ENCODE measurements around the gene KLHL42. TPM values are rescaled to one million over a fixed set of nuclear protein-coding genes. Genes with fewer than 3 reads are reported as not detected.

KLHL42 gene
- total and polyA plus RNA-seq, 2 experiments from 2014 or later: 7.6 to 33.2 TPM

- TF ChIP-seq, protein P1, sequence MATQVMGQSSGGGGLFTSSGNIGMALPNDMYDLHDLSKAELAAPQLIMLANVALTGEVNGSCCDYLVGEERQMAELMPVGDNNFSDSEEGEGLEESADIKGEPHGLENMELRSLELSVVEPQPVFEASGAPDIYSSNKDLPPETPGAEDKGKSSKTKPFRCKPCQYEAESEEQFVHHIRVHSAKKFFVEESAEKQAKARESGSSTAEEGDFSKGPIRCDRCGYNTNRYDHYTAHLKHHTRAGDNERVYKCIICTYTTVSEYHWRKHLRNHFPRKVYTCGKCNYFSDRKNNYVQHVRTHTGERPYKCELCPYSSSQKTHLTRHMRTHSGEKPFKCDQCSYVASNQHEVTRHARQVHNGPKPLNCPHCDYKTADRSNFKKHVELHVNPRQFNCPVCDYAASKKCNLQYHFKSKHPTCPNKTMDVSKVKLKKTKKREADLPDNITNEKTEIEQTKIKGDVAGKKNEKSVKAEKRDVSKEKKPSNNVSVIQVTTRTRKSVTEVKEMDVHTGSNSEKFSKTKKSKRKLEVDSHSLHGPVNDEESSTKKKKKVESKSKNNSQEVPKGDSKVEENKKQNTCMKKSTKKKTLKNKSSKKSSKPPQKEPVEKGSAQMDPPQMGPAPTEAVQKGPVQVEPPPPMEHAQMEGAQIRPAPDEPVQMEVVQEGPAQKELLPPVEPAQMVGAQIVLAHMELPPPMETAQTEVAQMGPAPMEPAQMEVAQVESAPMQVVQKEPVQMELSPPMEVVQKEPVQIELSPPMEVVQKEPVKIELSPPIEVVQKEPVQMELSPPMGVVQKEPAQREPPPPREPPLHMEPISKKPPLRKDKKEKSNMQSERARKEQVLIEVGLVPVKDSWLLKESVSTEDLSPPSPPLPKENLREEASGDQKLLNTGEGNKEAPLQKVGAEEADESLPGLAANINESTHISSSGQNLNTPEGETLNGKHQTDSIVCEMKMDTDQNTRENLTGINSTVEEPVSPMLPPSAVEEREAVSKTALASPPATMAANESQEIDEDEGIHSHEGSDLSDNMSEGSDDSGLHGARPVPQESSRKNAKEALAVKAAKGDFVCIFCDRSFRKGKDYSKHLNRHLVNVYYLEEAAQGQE (IDR thresholded peaks at IDR 0.05; ENCODE audit: unreplicated experiment): no peak
Observed at GRCh38 chr12:27733052-27733656, 46.9 kb upstream of the KLHL42 start (continued).

DNA sequence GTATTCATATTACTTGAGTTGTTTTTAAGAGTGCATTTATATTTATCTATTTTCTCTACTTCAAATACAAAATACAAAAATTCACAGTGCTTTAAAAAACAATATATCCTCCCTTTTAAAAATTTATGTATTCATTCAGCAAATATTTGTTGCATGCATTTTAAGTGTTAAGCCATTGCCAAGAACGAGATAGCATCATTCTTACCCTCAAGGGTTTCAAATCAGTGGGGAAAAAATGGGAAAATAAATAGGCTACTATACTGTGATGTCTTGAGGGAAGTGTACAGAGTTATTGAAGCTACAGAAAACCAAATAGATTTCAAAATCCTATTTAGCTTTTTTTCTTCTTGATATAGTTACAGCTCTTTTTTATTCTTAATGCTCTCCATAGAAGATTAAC, 46.2 kb upstream of the KLHL42 start:
- Mint-ChIP-seq H3K4me1 (no peaks in the 10 kb centered on the region), H3K27ac (no peak overlapping the region), H3K9me3 (no peaks in the 10 kb centered on the region), H3K36me3 (ENCODE audit: low read depth) (peaks cover 30% of the 10 kb centered on the region), H3K27me3 (ENCODE audit: insufficient read depth, low read depth, poor library complexity) (no peaks in the 10 kb centered on the region), H3K4me3 (no peak overlapping the region)
- H3K4me3 ChIP-seq: no peak overlapping the region
- H3F3A ChIP-seq (replicated peaks; ENCODE audit: low read depth): no peaks in the 10 kb centered on the region
- peaks cover 21% of the 10 kb centered on the region for H3K36me3 ChIP-seq (ENCODE audit: insufficient read depth)
- H3K4me2 ChIP-seq: no peak overlapping the region
- no peak overlapping the region for H2AFZ ChIP-seq
- no peaks in the 10 kb centered on the region for H3K27me3 ChIP-seq (ENCODE audit: insufficient read depth)
- no peaks in the 10 kb centered on the region for H3K79me2 ChIP-seq (replicated peaks; ENCODE audit: insufficient read depth)
- no peak overlapping the region for H3K27ac ChIP-seq (ENCODE audit: low read depth)
- H3K9me2 ChIP-seq (ENCODE audit: insufficient read depth): no peaks in the 10 kb centered on the region
- no peaks in the 10 kb centered on the region for H4K20me1 ChIP-seq (replicated peaks; ENCODE audit: insufficient read depth)
- ATAC-seq: no peak
- no peaks in the 10 kb centered on the region for H3K4me1 ChIP-seq (ENCODE audit: insufficient read depth)
- DNase-seq (ENCODE audit: low spot score): no peak
- TF ChIP-seq, protein P2, sequence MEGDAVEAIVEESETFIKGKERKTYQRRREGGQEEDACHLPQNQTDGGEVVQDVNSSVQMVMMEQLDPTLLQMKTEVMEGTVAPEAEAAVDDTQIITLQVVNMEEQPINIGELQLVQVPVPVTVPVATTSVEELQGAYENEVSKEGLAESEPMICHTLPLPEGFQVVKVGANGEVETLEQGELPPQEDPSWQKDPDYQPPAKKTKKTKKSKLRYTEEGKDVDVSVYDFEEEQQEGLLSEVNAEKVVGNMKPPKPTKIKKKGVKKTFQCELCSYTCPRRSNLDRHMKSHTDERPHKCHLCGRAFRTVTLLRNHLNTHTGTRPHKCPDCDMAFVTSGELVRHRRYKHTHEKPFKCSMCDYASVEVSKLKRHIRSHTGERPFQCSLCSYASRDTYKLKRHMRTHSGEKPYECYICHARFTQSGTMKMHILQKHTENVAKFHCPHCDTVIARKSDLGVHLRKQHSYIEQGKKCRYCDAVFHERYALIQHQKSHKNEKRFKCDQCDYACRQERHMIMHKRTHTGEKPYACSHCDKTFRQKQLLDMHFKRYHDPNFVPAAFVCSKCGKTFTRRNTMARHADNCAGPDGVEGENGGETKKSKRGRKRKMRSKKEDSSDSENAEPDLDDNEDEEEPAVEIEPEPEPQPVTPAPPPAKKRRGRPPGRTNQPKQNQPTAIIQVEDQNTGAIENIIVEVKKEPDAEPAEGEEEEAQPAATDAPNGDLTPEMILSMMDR (conservative IDR thresholded peaks at IDR 0.05; ENCODE audit: low read depth in 2 of 2): no peak
- no peak for TF ChIP-seq ZNF462 (CRISPR knock-in tag; IDR thresholded peaks at IDR 0.05)
- no peak for TF ChIP-seq CREB1 (CRISPR knock-in tag; IDR thresholded peaks at IDR 0.05; ENCODE audit: low read depth)
- no peak for TF ChIP-seq ZNF331 (CRISPR knock-in tag; IDR thresholded peaks at IDR 0.05; ENCODE audit: low read depth)
- no peak for TF ChIP-seq STAT1 (IDR thresholded peaks at IDR 0.05; ENCODE audit: unreplicated experiment)
- TF ChIP-seq POLR2AphosphoS5 (IDR thresholded peaks at IDR 0.05; ENCODE audit: low read depth): no peak
- TF ChIP-seq EZH2 (IDR thresholded peaks at IDR 0.05; ENCODE audit: low read depth, unreplicated experiment): no peak
- TF ChIP-seq NANOG (IDR thresholded peaks at IDR 0.05; ENCODE audit: borderline replicate concordance): no peak
- TF ChIP-seq, protein P1 (IDR thresholded peaks at IDR 0.05; ENCODE audit: unreplicated experiment): no peak

Measured in GM23338 (cell line).